HL-60 (cell line): ENCODE measurements around the gene JMJD1C.

Experiments
- DNase-seq, 2 experiments: peaks; one replicate each; pipeline ENCODE4 v3.0.0-alpha.2; 2010 to 2020; ENCODE audit warnings: low read depth in 1 of 2, low spot score in 1 of 2
- H3K27ac ChIP-seq: fragments of 250-450 bp; sonication (Bioruptor Pico); replicated peaks from 2 replicates; pipeline ENCODE4 v1.5.1; 2020; ENCODE audit warnings: mild to moderate bottlenecking, moderate library complexity
- H3K27me3 ChIP-seq: fragments of 250-450 bp; sonication (Bioruptor Pico); 2 replicates; pipeline ENCODE4 v1.5.1; 2021; ENCODE audit warnings: mild to moderate bottlenecking, moderate library complexity; ENCODE audit not compliant: insufficient read depth, poor library complexity, severe bottlenecking
- H3K4me3 ChIP-seq: replicated peaks from 2 replicates; pipeline ENCODE4 v1.5.1; 2011; ENCODE audit warnings: mild to moderate bottlenecking, control low read depth, low read length; ENCODE audit not compliant: insufficient read depth
- GABPA ChIP-seq: IDR thresholded peaks from 2 replicates; pipeline ENCODE4 v1.6.1; 2012; ENCODE audit warnings: low read depth
- POLR2AphosphoS5 ChIP-seq: IDR thresholded peaks from 2 replicates; pipeline ENCODE4 v1.6.1; 2012; ENCODE audit warnings: low read depth
- SPI1 ChIP-seq: IDR thresholded peaks from 2 replicates; pipeline ENCODE4 v1.6.1; 2012; ENCODE audit warnings: low read depth, mild to moderate bottlenecking, borderline replicate concordance
- TF ChIP-seq, protein P1 (sequence below): IDR thresholded peaks from 2 replicates; pipeline ENCODE4 v1.6.1; 2012; ENCODE audit warnings: low read depth; ENCODE audit not compliant: insufficient replicate concordance
- TF ChIP-seq, protein P2 (sequence below): IDR thresholded peaks from one replicate; pipeline ENCODE4 v1.5.1; 2011; ENCODE audit warnings: low read length, control low read depth, inconsistent platforms; ENCODE audit not compliant: insufficient read depth

Gene JMJD1C

DNA sequence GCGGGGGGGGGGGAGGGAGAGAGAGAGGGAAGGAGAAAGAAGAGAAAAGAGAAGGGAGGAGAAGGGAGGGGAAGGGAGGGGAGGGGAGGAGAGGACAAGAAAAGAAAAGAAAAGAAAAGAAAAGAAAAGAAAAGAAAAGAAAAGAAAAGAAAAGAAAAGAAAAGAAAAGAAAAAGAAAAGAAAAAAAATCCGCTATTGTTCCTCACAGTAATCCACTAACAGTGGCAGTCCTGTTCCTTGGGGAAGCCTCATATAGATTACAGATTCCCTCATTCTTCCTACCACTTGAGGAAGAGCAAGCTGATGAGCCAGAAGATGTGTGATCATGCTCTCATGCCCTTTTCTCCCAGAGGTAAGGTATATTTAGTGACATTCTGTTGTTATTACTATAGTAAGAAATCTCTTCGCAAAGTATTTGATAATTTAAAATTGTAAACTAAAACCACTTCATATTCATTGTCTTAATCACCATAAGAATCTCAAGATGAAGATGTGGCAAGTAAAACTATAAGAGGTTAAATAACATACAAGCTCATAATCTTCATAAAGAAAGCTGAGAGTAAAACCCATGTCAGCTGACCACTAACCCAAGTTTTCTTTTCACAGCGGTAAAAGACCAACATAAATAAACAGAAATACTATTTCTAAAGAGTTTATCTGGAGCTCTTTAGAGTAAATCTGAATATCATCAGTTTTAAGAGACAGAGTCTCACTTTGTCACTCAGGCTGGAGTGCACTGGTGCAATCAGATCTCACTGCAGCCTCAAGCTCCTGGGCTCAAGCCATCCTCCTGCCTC lies 128.1 kb downstream of the JMJD1C start:
- H3K27me3 ChIP-seq: no peaks in the 10 kb centered on the region
- DNase-seq: no peak
- no peak overlapping the region for H3K27ac ChIP-seq
- no peak overlapping the region for H3K4me3 ChIP-seq
- TF ChIP-seq GABPA: no peak
- TF ChIP-seq, protein P1, sequence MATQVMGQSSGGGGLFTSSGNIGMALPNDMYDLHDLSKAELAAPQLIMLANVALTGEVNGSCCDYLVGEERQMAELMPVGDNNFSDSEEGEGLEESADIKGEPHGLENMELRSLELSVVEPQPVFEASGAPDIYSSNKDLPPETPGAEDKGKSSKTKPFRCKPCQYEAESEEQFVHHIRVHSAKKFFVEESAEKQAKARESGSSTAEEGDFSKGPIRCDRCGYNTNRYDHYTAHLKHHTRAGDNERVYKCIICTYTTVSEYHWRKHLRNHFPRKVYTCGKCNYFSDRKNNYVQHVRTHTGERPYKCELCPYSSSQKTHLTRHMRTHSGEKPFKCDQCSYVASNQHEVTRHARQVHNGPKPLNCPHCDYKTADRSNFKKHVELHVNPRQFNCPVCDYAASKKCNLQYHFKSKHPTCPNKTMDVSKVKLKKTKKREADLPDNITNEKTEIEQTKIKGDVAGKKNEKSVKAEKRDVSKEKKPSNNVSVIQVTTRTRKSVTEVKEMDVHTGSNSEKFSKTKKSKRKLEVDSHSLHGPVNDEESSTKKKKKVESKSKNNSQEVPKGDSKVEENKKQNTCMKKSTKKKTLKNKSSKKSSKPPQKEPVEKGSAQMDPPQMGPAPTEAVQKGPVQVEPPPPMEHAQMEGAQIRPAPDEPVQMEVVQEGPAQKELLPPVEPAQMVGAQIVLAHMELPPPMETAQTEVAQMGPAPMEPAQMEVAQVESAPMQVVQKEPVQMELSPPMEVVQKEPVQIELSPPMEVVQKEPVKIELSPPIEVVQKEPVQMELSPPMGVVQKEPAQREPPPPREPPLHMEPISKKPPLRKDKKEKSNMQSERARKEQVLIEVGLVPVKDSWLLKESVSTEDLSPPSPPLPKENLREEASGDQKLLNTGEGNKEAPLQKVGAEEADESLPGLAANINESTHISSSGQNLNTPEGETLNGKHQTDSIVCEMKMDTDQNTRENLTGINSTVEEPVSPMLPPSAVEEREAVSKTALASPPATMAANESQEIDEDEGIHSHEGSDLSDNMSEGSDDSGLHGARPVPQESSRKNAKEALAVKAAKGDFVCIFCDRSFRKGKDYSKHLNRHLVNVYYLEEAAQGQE: no peak
- TF ChIP-seq, protein P2, sequence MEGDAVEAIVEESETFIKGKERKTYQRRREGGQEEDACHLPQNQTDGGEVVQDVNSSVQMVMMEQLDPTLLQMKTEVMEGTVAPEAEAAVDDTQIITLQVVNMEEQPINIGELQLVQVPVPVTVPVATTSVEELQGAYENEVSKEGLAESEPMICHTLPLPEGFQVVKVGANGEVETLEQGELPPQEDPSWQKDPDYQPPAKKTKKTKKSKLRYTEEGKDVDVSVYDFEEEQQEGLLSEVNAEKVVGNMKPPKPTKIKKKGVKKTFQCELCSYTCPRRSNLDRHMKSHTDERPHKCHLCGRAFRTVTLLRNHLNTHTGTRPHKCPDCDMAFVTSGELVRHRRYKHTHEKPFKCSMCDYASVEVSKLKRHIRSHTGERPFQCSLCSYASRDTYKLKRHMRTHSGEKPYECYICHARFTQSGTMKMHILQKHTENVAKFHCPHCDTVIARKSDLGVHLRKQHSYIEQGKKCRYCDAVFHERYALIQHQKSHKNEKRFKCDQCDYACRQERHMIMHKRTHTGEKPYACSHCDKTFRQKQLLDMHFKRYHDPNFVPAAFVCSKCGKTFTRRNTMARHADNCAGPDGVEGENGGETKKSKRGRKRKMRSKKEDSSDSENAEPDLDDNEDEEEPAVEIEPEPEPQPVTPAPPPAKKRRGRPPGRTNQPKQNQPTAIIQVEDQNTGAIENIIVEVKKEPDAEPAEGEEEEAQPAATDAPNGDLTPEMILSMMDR: no peak

DNA sequence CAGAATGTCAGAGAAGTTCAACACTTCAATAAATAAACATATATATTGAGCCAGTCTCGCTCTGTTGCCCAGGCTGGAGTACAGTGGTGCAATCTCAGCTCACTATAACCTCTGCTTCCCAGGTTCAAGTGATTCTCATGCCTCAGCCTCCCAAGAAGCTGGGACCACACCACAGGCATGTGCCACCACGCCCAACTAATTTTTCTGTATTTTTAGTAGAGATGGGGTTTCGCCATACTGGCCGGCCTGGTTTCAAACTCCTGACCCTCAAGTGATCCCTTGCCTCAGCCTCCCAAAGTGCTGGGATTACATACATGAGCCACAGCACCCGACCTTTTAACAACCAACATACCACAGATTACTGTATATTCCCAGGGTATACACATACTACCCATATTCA lies 134.2 kb downstream of the JMJD1C start:
- no peak for DNase-seq
- no peaks in the 10 kb centered on the region for H3K27me3 ChIP-seq
- TF ChIP-seq, protein P2: no peak
- TF ChIP-seq SPI1: no peak
- TF ChIP-seq, protein P1: no peak
- TF ChIP-seq GABPA: no peak
- no peak for TF ChIP-seq POLR2AphosphoS5

DNA sequence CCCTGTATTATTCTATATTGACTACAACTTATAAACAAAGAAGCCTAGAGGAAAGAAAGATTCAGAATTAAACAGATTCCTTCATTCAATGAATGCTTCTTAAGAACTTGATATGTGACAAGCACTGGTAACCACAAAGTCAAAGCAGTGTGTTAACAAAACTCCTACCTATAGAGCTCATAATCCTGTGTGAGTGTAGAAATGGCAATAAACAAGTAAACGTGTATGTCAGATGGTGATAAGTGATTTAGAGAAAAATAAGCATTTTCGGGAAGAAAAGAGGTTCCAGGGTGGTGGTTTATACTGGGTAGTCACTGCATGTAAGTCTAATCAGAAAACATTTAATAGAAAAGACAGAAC lies 141.3 kb downstream of the JMJD1C start:
- no peaks in the 10 kb centered on the region for H3K27me3 ChIP-seq
- no peak for DNase-seq
- no peak overlapping the region for H3K27ac ChIP-seq
- TF ChIP-seq, protein P1: no peak
- TF ChIP-seq SPI1 (no peak), GABPA (no peak), POLR2AphosphoS5 (no peak)
- TF ChIP-seq, protein P2: no peak
- no peak overlapping the region for H3K4me3 ChIP-seq

More for the DNA sequence above, 134.2 kb downstream of the JMJD1C start:
- no peak overlapping the region for H3K27ac ChIP-seq
- H3K4me3 ChIP-seq: no peak overlapping the region
